AML-193 (cell line): ENCODE results near the gene PNMA6E.

Experiments
- DNase-seq, 2 experiments: peaks; one replicate each; lab custom pipeline; 2025; lab: John Stamatoyannopoulos, UW

The PNMA6E gene

GRCh38 chrX:153435845-153436244 lies 34.7 kb upstream of the PNMA6E start:
- DNase-seq = no peak

DNA sequence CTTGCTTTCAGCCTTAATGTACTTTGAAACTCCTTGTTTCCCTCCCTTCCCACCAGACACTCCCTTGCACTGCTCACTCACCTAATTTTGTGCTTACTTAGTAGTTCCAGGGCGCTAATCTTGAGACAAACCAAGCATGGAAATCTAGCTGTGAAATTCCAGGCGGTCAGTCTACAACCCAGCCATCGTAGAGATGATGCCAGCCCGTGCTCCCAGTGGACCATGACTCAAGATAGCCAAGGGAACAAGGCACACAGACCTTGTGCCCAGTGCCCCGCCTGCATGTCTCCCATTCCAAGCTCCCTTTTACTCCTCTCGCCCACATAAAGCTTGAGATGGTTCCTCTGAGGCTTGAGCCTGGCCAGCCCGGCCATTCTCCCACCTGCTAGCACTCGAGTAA lies 33.7 kb upstream of the PNMA6E start:
- no peak for DNase-seq

GRCh38 chrX:153433781-153434285 lies 32.7 kb upstream of the PNMA6E start:
- no peak for DNase-seq

DNA sequence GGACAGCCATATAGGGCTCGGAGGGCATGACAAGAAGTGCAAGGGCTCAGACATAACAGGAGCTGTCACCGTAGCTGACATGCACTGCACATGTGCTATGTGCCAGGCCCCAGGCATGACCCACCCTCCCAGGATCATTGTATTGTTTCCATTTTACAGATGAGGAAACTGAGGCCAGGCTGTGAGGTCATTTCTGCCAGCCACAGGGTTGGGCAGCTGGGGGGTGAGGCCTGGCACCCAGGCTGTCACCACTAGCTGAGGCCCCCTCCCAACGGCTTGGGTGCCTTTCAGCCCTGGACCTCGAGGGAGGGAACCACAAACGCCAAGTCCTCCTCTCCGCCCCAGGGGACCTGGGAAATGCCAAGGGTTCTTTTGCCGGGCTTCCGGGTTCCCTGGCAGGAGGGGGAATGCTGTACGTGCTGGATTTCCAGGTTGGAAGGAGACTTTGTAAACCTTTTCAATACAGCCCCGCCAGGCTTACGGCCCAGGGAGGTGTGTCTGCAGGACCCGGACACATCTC lies 32.1 kb upstream of the PNMA6E start:
- DNase-seq = no peak

GRCh38 chrX:153430796-153431195 lies 29.6 kb upstream of the PNMA6E start:
- no peak for DNase-seq

GRCh38 chrX:153426204-153426603 lies 25.1 kb upstream of the PNMA6E start:
- no peak for DNase-seq

DNA sequence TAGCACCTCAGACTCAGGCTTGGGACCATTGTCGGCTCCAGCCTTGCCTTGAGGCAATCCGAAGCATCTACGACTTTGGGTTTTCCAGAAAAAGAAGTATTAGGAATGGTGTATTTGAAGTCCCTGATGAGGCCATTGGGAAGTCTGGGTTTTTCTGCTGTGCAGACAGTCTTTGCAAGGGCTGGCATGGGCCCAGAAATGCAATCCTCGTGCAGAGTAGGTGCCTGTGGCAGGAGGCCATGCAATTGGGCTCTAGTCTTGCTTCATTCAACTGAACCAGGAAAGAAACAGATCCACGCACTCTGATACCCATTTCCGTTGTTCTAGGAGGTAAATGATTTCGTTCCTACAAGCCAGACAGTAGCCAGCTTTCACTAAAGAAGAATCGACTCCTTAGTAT lies 22.5 kb upstream of the PNMA6E start:
- peak; percentile 7 to 10 for DNase-seq

DNA sequence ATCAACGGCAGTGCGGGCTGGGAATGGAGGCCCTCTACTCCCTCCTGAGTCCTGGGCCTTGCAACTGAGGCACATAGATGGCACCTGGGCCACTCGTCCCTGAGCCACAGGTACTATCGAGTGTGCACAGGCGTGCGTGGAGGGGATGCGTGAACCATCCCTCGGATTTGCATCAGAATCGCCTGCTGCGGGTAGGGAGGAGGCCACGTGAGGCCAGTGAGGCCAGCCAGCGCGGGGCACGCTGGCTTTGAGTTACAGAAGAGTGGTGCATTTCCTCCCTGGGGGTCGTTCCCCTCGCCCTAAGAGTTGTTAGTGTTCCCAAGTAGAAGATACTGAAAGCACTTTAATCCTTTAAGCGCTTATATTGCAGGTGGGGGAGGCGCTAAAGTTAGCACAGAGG lies 20.7 kb upstream of the PNMA6E start:
- no peak for DNase-seq

DNA sequence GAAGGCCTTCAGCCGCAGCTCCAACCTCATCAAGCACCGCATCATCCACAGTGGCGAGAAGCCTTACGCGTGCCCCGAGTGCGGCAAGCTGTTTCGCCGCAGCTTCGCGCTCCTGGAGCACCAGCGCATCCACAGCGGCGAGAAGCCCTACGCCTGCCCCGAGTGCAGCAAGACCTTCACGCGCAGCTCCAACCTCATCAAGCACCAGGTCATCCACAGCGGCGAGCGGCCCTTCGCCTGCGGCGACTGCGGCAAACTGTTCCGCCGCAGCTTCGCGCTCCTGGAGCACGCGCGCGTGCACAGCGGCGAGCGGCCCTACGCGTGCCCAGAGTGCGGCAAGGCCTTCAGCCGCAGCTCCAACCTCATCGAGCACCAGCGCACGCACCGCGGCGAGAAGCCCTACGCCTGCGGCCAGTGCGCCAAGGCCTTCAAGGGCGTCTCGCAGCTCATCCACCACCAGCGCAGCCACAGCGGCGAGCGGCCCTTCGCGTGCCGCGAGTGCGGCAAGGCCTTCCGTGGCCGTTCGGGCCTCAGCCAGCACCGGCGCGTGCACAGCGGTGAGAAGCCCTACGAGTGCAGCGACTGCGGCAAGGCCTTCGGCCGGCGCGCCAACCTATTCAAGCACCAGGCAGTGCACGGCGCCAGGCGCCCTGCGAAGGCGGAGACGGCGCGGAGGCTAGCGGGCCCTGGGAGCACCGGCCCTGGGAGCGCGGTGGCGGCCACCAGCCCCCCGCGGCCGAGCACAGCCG lies 19.9 kb upstream of the PNMA6E start:
- no peak for DNase-seq

- DNase-seq = no peak
Observed at GRCh38 chrX:153417637-153418036, 16.5 kb upstream of the PNMA6E start.

DNA sequence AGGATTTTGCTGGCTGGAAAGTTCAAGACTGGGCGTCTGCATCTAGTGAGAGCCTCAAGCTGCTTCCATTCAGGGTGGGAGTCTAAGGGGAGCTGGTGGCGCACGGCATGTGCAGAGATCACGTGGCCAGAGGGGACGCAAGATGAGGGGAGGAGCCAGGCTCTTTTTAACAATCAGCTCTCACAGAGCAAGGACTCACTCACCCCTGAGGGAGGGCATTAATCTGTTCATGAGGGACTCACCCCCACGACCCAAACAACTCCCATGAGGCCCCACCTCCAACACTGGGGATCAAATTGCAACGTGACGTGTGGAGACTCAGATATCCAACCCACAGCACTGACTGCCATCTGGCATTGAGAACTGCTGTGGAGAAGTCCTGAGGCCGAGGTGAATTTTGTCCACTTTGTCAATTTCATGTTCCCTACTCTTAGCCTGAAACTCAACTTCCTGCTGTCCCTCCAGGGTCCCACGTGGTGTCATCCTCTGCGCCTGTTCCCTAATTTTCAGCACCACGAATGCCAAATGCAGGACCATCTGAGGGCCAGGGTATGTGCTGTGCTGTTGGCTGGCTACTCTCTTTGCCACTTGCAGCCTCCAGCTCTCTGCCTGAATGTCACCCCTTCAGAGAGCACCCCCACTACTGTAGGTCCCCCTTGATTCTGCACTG lies 15.8 kb upstream of the PNMA6E start:
- no peak for DNase-seq

DNA sequence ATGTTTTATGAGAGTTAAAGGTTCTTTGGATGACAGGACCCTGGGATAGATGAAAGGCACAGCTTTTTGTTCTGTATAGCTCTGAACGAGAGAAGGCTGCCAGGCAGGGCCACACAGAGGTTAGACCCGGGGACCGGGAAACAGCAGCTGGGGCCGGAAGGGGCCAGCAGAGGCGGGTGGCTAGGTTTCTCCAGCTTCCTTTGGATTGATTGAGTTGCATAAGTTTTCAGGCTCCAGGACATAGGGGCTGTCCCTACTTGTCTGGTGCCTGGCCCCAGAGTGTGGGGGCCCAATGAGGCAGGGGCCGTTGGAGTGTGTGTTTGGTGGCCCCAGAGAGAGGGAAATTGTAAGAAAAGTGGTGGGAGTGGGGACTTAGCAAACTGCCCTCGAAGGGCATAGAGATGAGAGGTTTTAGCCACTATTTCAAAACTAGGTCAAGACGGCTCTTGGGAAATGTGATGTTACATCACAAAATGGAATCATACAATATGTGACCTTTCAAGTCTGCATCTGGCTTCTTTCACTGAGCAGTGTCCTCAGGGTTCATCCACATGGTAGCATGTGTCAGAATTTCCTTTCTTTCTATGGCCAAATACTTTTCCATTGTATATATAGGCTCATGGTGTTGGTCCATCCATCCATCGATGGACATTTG lies 13.8 kb upstream of the PNMA6E start:
- peak; percentile 14 to 42 for DNase-seq

GRCh38 chrX:153413731-153414130 lies 12.6 kb upstream of the PNMA6E start:
- no peak for DNase-seq

DNA sequence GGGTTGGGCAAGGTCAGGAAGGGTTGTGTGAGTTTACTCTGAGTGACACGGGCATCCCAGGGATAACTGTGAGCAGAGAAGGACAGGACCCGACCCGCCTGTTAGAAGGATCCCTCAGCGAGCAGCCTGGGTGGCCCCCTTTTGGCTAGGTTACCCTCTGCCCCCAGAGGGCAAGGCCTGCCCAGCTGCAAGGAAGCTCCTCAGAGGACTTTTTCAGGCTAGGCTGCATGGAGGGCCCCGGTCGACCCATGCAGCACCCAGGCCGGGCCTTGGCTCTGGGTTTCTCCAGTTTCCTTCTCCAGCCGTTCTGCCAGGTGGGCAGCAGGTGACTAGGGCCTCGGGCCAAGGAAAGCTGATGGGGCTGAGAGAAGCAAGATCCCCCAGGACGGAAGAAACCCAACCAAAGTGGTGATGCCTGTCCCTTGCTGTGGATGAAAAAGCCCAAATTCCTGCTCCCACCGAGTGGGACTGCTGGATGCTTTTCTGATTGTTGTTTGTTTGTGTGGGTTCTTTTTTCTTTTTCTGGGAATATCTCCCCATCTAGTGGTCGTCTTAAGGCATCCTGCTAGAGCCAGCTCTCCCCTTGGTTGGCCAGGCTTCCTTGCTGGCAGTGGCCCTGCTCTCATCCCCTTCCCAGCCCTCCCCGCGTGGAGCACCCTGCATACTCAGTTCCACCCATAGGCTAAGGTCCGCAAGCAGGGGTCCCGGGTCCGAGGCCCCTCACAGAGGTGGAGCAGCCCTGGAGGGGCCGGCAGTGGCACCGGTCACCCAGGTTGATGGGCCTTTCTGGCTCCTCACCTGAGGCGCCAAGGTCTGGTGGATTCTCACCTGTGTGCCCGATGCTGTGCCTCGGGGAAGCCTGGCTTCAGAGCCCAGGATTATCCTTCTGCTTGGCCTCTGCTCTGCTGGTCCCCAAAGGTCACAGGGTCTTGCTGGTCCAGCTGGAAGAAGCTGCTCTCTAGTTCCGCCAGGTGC lies 11.9 kb upstream of the PNMA6E start:
- DNase-seq = no peak

DNA sequence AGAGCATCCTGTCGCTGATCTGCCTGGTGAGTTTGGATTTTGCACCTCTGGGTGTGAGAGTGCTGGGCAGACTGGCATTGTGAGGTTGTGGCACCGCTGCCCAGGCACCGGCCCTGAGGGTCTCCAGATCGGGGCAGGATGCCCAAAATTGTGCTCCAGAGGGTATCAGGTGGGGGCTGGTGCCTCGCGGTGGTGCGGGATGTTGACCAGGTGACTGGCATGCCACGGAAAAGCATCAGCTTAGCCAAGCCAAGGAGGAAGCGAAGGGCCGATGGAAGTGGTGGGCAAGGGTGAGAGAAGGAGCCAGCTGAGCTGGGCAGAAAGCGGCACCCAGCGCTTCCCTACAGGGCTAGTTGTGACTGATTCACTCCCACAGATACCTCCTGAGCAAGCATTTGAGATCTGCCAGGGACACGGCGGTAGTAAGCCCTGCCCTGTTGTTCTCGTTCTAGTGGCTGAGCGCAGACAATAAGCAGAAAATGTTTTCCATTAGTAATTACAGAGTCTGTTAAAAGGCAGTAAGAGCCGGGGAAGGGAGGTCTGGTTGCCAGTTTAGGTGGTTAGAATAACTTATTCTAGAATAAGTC lies 10.9 kb upstream of the PNMA6E start:
- DNase-seq = no peak

GRCh38 chrX:153411255-153411987 lies 10.3 kb upstream of the PNMA6E start, which contains the start of gene ZFP92:
Gene ZFP92 (plus strand): TSS chrX:153411472. CDS start chrX:153418323, 6,851 bp downstream.
- DNase-seq = peak; percentile 12 to 29

GRCh38 chrX:153410888-153411254 lies 9.7 kb upstream of the PNMA6E start:
- no peak for DNase-seq

GRCh38 chrX:153410373-153410772 lies 9.2 kb upstream of the PNMA6E start:
- DNase-seq = no peak

DNA sequence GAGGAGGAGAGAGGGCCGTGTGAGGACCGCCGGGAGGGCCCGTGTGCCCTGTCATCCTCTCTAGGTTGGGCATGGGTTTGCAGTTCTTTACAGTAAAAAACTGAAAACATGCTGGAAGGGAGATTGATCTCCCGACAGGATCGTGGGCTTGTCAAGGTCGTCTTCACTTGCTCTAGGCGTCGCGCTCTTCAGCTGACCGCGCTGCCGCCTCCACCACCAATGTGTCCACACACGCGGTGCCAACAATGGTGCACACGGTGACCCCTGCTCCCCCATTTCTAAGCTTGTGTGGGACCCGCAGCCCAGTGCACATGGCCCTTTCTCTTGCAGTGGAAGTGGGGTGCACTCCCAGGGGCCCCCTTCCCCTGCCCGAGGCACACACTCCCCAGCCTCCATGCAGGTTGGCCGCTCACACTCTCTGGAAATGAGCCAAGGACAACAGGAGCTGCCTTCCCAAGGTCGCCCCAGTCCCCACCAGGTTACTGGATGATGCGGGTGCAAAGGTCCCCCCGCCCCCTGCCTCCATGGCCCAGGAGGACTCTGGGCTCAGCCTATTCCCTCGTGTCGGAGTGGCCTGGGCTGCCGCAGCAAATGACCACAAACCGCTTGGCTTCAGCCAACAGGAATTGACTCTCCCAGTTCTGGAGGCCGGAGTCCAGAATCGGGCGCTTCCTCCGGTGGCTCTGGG lies 8.4 kb upstream of the PNMA6E start:
- no peak for DNase-seq

- DNase-seq = no peak
Observed at GRCh38 chrX:153408871-153409351, 7.8 kb upstream of the PNMA6E start.
